ENCODE results near the gene ARSD.
"Not testable (repeated sequence)": the region's sequence is repeated elsewhere in the genome, so short reads cannot be mapped to it uniquely, and the experiment has no call there.

GRCh38 chrX:2897690-2898623 is 31.2 kb downstream of the ARSD start:
- not testable (repeated sequence) for TF ChIP-seq CTCF (conservative IDR thresholded peaks at IDR 0.05 in 1 of 2, IDR thresholded peaks at IDR 0.05 in 1 of 2; ENCODE audit: extremely low read depth in 1 of 2, insufficient read depth in 1 of 2, low read depth in 1 of 2, low read length in 2 of 2); EZH2 (IDR thresholded peaks at IDR 0.05; ENCODE audit: borderline replicate concordance, low read length)
